GM19043 (cell line): Measurements from ENCODE around the gene DNAJC27.

Source experiments
- ATAC-seq: cut with Tn5 transposase; IDR thresholded peaks from one replicate; pipeline ENCODE4 v1.9.1; 2021; ENCODE audit warnings: low read depth; ENCODE audit not compliant: unreplicated experiment

The DNAJC27 gene

GRCh38 chr2:24910245-24910644, 61.5 kb downstream of the DNAJC27 start:
- ATAC-seq, result no peak

GRCh38 chr2:24909555-24910177, 62.1 kb downstream of the DNAJC27 start:
- ATAC-seq, result no peak

GRCh38 chr2:24908461-24908901, 63.3 kb downstream of the DNAJC27 start:
- no peak for ATAC-seq

- no peak for ATAC-seq
These were observed 64.6 kb downstream of the DNAJC27 start for GRCh38 chr2:24907116-24907515.

GRCh38 chr2:24906466-24906865, 65.3 kb downstream of the DNAJC27 start:
- no peak for ATAC-seq

- ATAC-seq, result no peak
These were observed 68.3 kb downstream of the DNAJC27 start for GRCh38 chr2:24903161-24904103.

- ATAC-seq, result no peak
These were observed 72.3 kb downstream of the DNAJC27 start for GRCh38 chr2:24899361-24899910.

GRCh38 chr2:24898122-24899109, 73.3 kb downstream of the DNAJC27 start:
- ATAC-seq, result no peak

- ATAC-seq, result no peak
These were observed 77.0 kb downstream of the DNAJC27 start for GRCh38 chr2:24894750-24895149.

GRCh38 chr2:24893934-24894333, 77.8 kb downstream of the DNAJC27 start:
- no peak for ATAC-seq
